Measurements from ENCODE around the gene ARHGEF3.

The ARHGEF3 gene

DNA sequence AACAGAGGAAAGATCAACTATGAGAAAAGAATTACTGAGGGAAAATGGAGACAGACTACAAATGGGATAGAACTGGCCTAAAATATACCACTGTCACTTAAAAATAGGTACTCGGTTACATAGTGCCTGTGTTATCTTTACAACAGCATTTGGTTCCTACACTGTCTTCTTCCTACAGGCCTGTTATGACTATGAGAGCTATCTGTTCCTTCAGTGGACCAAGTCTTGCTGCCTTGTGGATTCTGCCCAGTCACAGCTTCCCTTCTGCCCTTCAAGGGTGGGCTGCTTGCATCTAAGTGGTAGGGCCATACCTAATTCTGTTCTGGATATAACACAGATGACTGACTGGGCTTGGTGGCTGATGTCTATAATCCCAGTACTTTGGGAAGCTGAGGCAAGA lies 13.8 kb upstream of the ARHGEF3 start:
- H3K4me3 ChIP-seq (ENCODE audit: low read length in 2 of 2), result no peak overlapping the region
- no CpG with 5 or more reads among the region's 1 CpG for WGBS, 2 donors (ENCODE audit: extremely low coverage in 2 of 2, insufficient read length in 2 of 2, insufficient replicate concordance in 1 of 2)
- H2AFZ ChIP-seq (ENCODE audit: low read length), result no peak overlapping the region
- no peaks in the 10 kb centered on the region for H3K36me3 ChIP-seq (replicated peaks in 1 of 2; ENCODE audit: control insufficient read depth in 2 of 2, insufficient read depth in 2 of 2, low read length in 2 of 2)
- no peak overlapping the region for H2BK120ac ChIP-seq (ENCODE audit: low read depth, low read length)
- H3K27ac ChIP-seq (replicated peaks; ENCODE audit: low read length), result no peak overlapping the region
- no peak overlapping the region for H4K8ac ChIP-seq (ENCODE audit: low read depth, low read length)
- H3K18ac ChIP-seq (ENCODE audit: low read length), result no peak overlapping the region
- DNase-seq (ENCODE audit: low spot score), result no peak
- H2AK5ac ChIP-seq (ENCODE audit: low read depth, low read length), result no peak overlapping the region
- H3K23ac ChIP-seq (ENCODE audit: low read depth, low read length, poor library complexity), result no peak overlapping the region
- H4K91ac ChIP-seq (ENCODE audit: low read depth, low read length, poor library complexity), result no peak overlapping the region
- no peaks in the 10 kb centered on the region for H3K4me1 ChIP-seq (ENCODE audit: control insufficient read depth in 2 of 2, insufficient read depth in 1 of 2, low read depth in 1 of 2, low read length in 2 of 2)
- no peak overlapping the region for H3K9ac ChIP-seq (ENCODE audit: low read depth, low read length, poor library complexity)
- H3K27me3 ChIP-seq (ENCODE audit: control insufficient read depth in 3 of 3, insufficient read depth in 3 of 3, low read depth in 1 of 3, low read length in 3 of 3), result peaks cover 0 to 36% (median 0%) of the 10 kb centered on the region in 3 experiments
- no peak overlapping the region for H3K4me2 ChIP-seq (ENCODE audit: insufficient read depth, low read length, poor library complexity, severe bottlenecking)
- no peaks in the 10 kb centered on the region for H3K9me3 ChIP-seq (replicated peaks in 1 of 2; ENCODE audit: control insufficient read depth in 2 of 2, insufficient read depth in 1 of 2, low read depth in 1 of 2, low read length in 2 of 2)
- H2BK12ac ChIP-seq (ENCODE audit: low read length), result no peak overlapping the region
- H3K4ac ChIP-seq (ENCODE audit: low read length), result no peak overlapping the region
- no peaks in the 10 kb centered on the region for H3K79me1 ChIP-seq (ENCODE audit: low read depth, low read length)
- no peak overlapping the region for H2BK15ac ChIP-seq (ENCODE audit: low read length)
- no peak overlapping the region for H3K14ac ChIP-seq (ENCODE audit: low read length)
- H2BK5ac ChIP-seq (ENCODE audit: low read length), result no peak overlapping the region

DNA sequence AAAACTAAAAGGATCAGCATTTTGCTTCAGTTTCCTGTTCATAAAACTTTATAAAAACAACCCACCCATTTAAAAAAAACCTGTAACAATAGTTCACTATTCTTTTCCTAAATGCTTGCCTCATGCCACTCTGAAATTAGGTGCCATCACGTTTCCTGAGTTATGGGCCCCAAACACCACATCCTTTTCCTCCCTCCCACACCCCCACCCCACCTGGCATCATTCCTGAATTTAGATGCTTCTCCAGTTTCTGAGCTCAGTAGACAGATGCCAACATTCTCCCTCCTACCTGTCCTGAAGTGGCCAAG lies 11.9 kb upstream of the ARHGEF3 start:
- H3K23ac ChIP-seq (ENCODE audit: low read depth, low read length, poor library complexity), result no peak overlapping the region
- no peak overlapping the region for H3K14ac ChIP-seq (ENCODE audit: low read length)
- no peak overlapping the region for H2BK15ac ChIP-seq (ENCODE audit: low read length)
- H3K4me3 ChIP-seq (ENCODE audit: low read length in 2 of 2), result no peak overlapping the region
- no peaks in the 10 kb centered on the region for H3K79me1 ChIP-seq (ENCODE audit: low read depth, low read length)
- no CpG with 5 or more reads among the region's 1 CpG for WGBS, 2 donors (ENCODE audit: extremely low coverage in 2 of 2, insufficient read length in 2 of 2, insufficient replicate concordance in 1 of 2)
- no peak overlapping the region for H3K4me2 ChIP-seq (ENCODE audit: insufficient read depth, low read length, poor library complexity, severe bottlenecking)
- no peak overlapping the region for H4K8ac ChIP-seq (ENCODE audit: low read depth, low read length)
- DNase-seq (ENCODE audit: low spot score), result no peak
- no peak overlapping the region for H2BK120ac ChIP-seq (ENCODE audit: low read depth, low read length)
- no peaks in the 10 kb centered on the region for H3K9me3 ChIP-seq (replicated peaks in 1 of 2; ENCODE audit: control insufficient read depth in 2 of 2, insufficient read depth in 1 of 2, low read depth in 1 of 2, low read length in 2 of 2)
- H3K9ac ChIP-seq (ENCODE audit: low read depth, low read length, poor library complexity), result no peak overlapping the region
- no peaks in the 10 kb centered on the region for H3K4me1 ChIP-seq (ENCODE audit: control insufficient read depth in 2 of 2, insufficient read depth in 1 of 2, low read depth in 1 of 2, low read length in 2 of 2)
- H3K27ac ChIP-seq (replicated peaks; ENCODE audit: low read length), result no peak overlapping the region
- H3K36me3 ChIP-seq (replicated peaks in 1 of 2; ENCODE audit: control insufficient read depth in 2 of 2, insufficient read depth in 2 of 2, low read length in 2 of 2), result no peaks in the 10 kb centered on the region
- H3K27me3 ChIP-seq (ENCODE audit: control insufficient read depth in 3 of 3, insufficient read depth in 3 of 3, low read depth in 1 of 3, low read length in 3 of 3), result peaks cover 0 to 36% (median 0%) of the 10 kb centered on the region in 3 experiments
- no peak overlapping the region for H2AFZ ChIP-seq (ENCODE audit: low read length)
- H2AK5ac ChIP-seq (ENCODE audit: low read depth, low read length), result no peak overlapping the region
- no peak overlapping the region for H2BK5ac ChIP-seq (ENCODE audit: low read length)
- H2BK12ac ChIP-seq (ENCODE audit: low read length), result no peak overlapping the region
- no peak overlapping the region for H3K4ac ChIP-seq (ENCODE audit: low read length)
- no peak overlapping the region for H3K18ac ChIP-seq (ENCODE audit: low read length)
- H4K91ac ChIP-seq (ENCODE audit: low read depth, low read length, poor library complexity), result no peak overlapping the region

DNA sequence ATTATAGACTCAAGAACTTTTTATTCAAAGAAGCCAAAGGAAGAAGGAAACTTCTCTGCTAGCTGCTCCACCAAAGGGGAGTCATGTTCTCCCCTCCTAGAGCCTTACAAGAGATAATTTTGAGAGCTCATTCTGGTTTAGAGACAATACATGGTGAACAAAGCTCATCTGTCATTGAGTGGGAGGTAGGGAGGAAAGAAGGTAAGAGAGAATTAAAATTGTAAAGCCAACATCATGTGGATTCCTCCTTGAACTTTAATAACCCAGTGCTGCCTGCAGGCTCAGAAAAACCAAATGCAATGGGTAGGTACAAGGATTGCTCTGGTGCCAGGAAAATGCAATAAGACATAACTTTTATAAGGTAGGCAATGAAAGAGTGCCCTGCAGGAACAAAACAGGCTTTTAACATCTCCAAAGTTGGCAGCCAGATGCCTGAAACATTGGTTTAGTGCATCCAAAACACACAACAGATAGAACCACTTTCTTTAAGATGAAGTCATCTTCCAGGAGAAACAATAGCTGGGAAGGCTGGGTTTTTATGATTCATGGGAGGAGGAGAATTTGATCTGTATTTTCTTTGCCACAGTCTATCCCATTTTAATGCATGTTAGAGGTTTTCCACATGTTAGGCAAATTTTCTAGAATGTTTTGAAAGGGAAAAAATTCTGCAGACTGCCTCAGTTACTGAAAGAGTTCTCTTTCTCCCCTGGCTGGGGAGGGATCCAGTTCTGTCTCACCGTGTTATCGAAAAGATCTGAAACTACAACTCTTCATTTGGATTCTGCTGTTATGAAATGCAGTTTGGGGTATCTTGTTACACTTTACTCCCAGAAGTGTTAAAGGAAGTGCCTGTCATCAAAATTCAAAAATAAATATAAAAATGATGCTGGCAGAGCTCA lies 11.3 kb upstream of the ARHGEF3 start:
- no peak overlapping the region for H2AK5ac ChIP-seq (ENCODE audit: low read depth, low read length)
- no peak overlapping the region for H4K8ac ChIP-seq (ENCODE audit: low read depth, low read length)
- H2AFZ ChIP-seq (ENCODE audit: low read length), result no peak overlapping the region
- H4K91ac ChIP-seq (ENCODE audit: low read depth, low read length, poor library complexity), result no peak overlapping the region
- H3K79me1 ChIP-seq (ENCODE audit: low read depth, low read length), result no peaks in the 10 kb centered on the region
- H3K4me1 ChIP-seq (ENCODE audit: control insufficient read depth in 2 of 2, insufficient read depth in 1 of 2, low read depth in 1 of 2, low read length in 2 of 2), result no peaks in the 10 kb centered on the region
- H2BK120ac ChIP-seq (ENCODE audit: low read depth, low read length), result no peak overlapping the region
- no peaks in the 10 kb centered on the region for H3K36me3 ChIP-seq (replicated peaks in 1 of 2; ENCODE audit: control insufficient read depth in 2 of 2, insufficient read depth in 2 of 2, low read length in 2 of 2)
- no peak overlapping the region for H3K9ac ChIP-seq (ENCODE audit: low read depth, low read length, poor library complexity)
- peaks cover 0 to 36% (median 0%) of the 10 kb centered on the region in 3 experiments for H3K27me3 ChIP-seq (ENCODE audit: control insufficient read depth in 3 of 3, insufficient read depth in 3 of 3, low read depth in 1 of 3, low read length in 3 of 3)
- H3K27ac ChIP-seq (replicated peaks; ENCODE audit: low read length), result no peak overlapping the region
- H3K18ac ChIP-seq (ENCODE audit: low read length), result no peak overlapping the region
- H3K4ac ChIP-seq (ENCODE audit: low read length), result no peak overlapping the region
- DNase-seq (ENCODE audit: low spot score), result no peak
- H3K4me2 ChIP-seq (ENCODE audit: insufficient read depth, low read length, poor library complexity, severe bottlenecking), result no peak overlapping the region
- no peak overlapping the region for H2BK5ac ChIP-seq (ENCODE audit: low read length)
- no peak overlapping the region for H3K14ac ChIP-seq (ENCODE audit: low read length)
- no peaks in the 10 kb centered on the region for H3K9me3 ChIP-seq (replicated peaks in 1 of 2; ENCODE audit: control insufficient read depth in 2 of 2, insufficient read depth in 1 of 2, low read depth in 1 of 2, low read length in 2 of 2)
- no peak overlapping the region for H2BK15ac ChIP-seq (ENCODE audit: low read length)
- no peak overlapping the region for H3K4me3 ChIP-seq (ENCODE audit: low read length in 2 of 2)
- WGBS, 2 donors (ENCODE audit: extremely low coverage in 2 of 2, insufficient read length in 2 of 2, insufficient replicate concordance in 1 of 2), result no CpG with 5 or more reads among the region's 2 CpGs
- no peak overlapping the region for H2BK12ac ChIP-seq (ENCODE audit: low read length)
- H3K23ac ChIP-seq (ENCODE audit: low read depth, low read length, poor library complexity), result no peak overlapping the region

DNA sequence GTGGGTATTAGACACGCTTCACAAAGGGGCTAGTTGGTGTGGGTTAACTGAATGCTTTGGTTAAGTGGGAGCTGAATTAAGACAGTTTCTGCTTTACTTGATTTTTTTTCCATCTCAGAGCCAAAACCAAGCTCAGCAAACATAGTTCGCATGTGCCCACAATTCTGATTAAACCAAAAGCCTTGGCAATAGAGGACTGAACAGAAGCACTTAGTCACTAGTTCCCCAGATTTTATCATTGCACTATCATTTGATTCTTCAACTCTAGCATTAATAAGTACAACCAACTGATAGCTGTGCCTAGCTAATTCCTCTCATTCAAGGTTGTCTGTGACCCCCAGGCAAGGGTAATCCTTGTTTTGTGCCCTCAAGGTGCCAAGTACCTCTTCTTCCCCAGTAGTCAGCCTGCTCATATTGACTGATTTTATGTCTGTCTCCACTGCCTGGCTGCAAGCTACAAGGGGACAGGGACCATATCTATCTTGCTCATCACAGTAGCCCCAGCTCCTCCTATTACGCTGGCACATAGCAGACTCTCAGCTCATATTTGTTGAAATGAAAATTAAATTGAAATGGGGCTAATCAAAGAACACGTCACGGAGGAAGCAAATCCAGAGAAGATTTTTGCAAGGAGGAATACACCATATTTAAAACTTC lies 9.9 kb upstream of the ARHGEF3 start:
- H2BK5ac ChIP-seq (ENCODE audit: low read length), result no peak overlapping the region
- no peak overlapping the region for H3K4ac ChIP-seq (ENCODE audit: low read length)
- H3K9me3 ChIP-seq (replicated peaks in 1 of 2; ENCODE audit: control insufficient read depth in 2 of 2, insufficient read depth in 1 of 2, low read depth in 1 of 2, low read length in 2 of 2), result no peaks in the 10 kb centered on the region
- H2BK120ac ChIP-seq (ENCODE audit: low read depth, low read length), result no peak overlapping the region
- no peak overlapping the region for H3K27ac ChIP-seq (replicated peaks; ENCODE audit: low read length)
- H3K36me3 ChIP-seq (replicated peaks in 1 of 2; ENCODE audit: control insufficient read depth in 2 of 2, insufficient read depth in 2 of 2, low read length in 2 of 2), result no peaks in the 10 kb centered on the region
- no peak overlapping the region for H3K23ac ChIP-seq (ENCODE audit: low read depth, low read length, poor library complexity)
- no peak overlapping the region for H3K18ac ChIP-seq (ENCODE audit: low read length)
- no peak overlapping the region for H4K8ac ChIP-seq (ENCODE audit: low read depth, low read length)
- H2AK5ac ChIP-seq (ENCODE audit: low read depth, low read length), result no peak overlapping the region
- no peak overlapping the region for H2BK12ac ChIP-seq (ENCODE audit: low read length)
- H3K79me1 ChIP-seq (ENCODE audit: low read depth, low read length), result no peaks in the 10 kb centered on the region
- DNase-seq (ENCODE audit: low spot score), result no peak
- H2BK15ac ChIP-seq (ENCODE audit: low read length), result no peak overlapping the region
- H4K91ac ChIP-seq (ENCODE audit: low read depth, low read length, poor library complexity), result no peak overlapping the region
- no peak overlapping the region for H3K9ac ChIP-seq (ENCODE audit: low read depth, low read length, poor library complexity)
- no peak overlapping the region for H3K14ac ChIP-seq (ENCODE audit: low read length)
- H3K4me1 ChIP-seq (ENCODE audit: control insufficient read depth in 2 of 2, insufficient read depth in 1 of 2, low read depth in 1 of 2, low read length in 2 of 2), result no peaks in the 10 kb centered on the region
- H2AFZ ChIP-seq (ENCODE audit: low read length), result no peak overlapping the region
- no peak overlapping the region for H3K4me3 ChIP-seq (ENCODE audit: low read length in 2 of 2)
- H3K27me3 ChIP-seq (ENCODE audit: control insufficient read depth in 3 of 3, insufficient read depth in 3 of 3, low read depth in 1 of 3, low read length in 3 of 3), result peaks cover 0 to 27% (median 0%) of the 10 kb centered on the region in 3 experiments
- WGBS, 2 donors (ENCODE audit: extremely low coverage in 2 of 2, insufficient read length in 2 of 2, insufficient replicate concordance in 1 of 2), result no CpG with 5 or more reads among the region's 5 CpGs
- H3K4me2 ChIP-seq (ENCODE audit: insufficient read depth, low read length, poor library complexity, severe bottlenecking), result no peak overlapping the region

All from neuronal stem cell (in vitro differentiated cells).